Right lobe of liver (tissue), 6 donors: ENCODE measurements around the gene RBMS3. TPM values are rescaled to one million over a fixed set of nuclear protein-coding genes. Genes with fewer than 3 reads are reported as not detected.
"Not testable (repeated sequence)": the region's sequence is repeated elsewhere in the genome, so short reads cannot be mapped to it uniquely, and the experiment has no call there.

Source experiments
- ATAC-seq, 4 donors: fragments of 200-7000 bp; cut with Tn5 transposase; one replicate each; pipeline ENCODE4 v1.9.1; 2020; ENCODE audit warnings: mild to moderate bottlenecking in 4 of 4, moderate library complexity in 4 of 4
- DNase-seq, 3 donors: peaks; one replicate each; pipeline ENCODE4 v3.0.0-alpha.2; 2020
- H3K27ac ChIP-seq, 3 donors: fragments of 200-600 bp; one replicate each; pipeline ENCODE4 v1.8.0; 2022
- H3K27me3 ChIP-seq, 2 donors: fragments of 200-600 bp; one replicate each; pipeline ENCODE4 v1.8.0; 2022
- H3K36me3 ChIP-seq, 4 donors: fragments of 200-600 bp; sonication (generic) in 1 of 4; one replicate each; pipeline versions ENCODE4 v1.5.1 to v1.8.0; 2017 to 2022; ENCODE audit warnings: control low read depth in 1 of 4
- H3K4me1 ChIP-seq, 4 donors: fragments of 200-600 bp; sonication (generic) in 1 of 4; one replicate each; pipeline versions ENCODE4 v1.5.1 to v1.8.0; 2017 to 2022; ENCODE audit warnings: control low read depth in 1 of 4
- H3K4me3 ChIP-seq, 3 donors: fragments of 200-600 bp; one replicate each; pipeline ENCODE4 v1.8.0; 2022
- H3K9me3 ChIP-seq, 4 donors: fragments of 200-600 bp; sonication (generic) in 1 of 4; one replicate each; pipeline versions ENCODE4 v1.5.1 to v1.8.0; 2017 to 2022; ENCODE audit warnings: control low read depth in 1 of 4
- POLR2A ChIP-seq: fragments of 450-650 bp; IDR thresholded peaks from one replicate; pipeline ENCODE4 v1.6.1; 2017; ENCODE audit warnings: antibody characterized with exemption, mild to moderate bottlenecking
- WGBS: methylation state at CpG from one replicate; pipeline ENCODE4 v1.1.6; 2018; ENCODE audit warnings: low coverage, low lambda C conversion rate; ENCODE audit not compliant: insufficient coverage; ENCODE audit errors: missing lambda C conversion rate; 5-methylcytosine and 5-hydroxymethylcytosine counted together
- intact Hi-C, 2 donors: fragments of 100-400 bp; cut with DNase I; formaldehyde crosslinking; loops; one replicate each; pipeline versions ENCODE4 v1.11.2 to v1.14.1; 2022
- total RNA-seq, 6 experiments: library from RNA; depleted of rRNA in 2 of 6; stranded (reverse); fragments of >200 nt in 2 of 6; fragmentation: NEBNext Ultra II Directional in 3 of 6; extraction: Animal tissue kit (Norgen Biotek cat#: 25700) in 3 of 6; gene quantifications; one replicate each; pipeline versions ENCODE4 v1.1.0 to v1.2.4, GENCODE V29; 2016 to 2023
- TF ChIP-seq, protein P1 (sequence below), 4 donors: fragments of 200-600 bp in 3 of 4; fragments of 450-650 bp in 1 of 4; IDR thresholded peaks; one replicate each; pipeline versions ENCODE4 v1.5.1 to v1.8.0; 2016 to 2022; ENCODE audit warnings: antibody characterized with exemption in 4 of 4, mild to moderate bottlenecking in 2 of 4
- donor health status: DM: no; HTN: yes; CAD: no.
- donor health status: DM: no; HTN: no; CAD: no.
- donor health status: DM: no; HTN: no; CAD: no.
- donor health status: DM: no; HTN: yes; CAD: no.
- donor health status: DM: no; HTN: yes; CAD: no.

Gene RBMS3
- total RNA-seq, 6 experiments from 2014 or later, result 6.3 to 11.5 (median 8.3) TPM

GRCh38 chr3:29324180-29324651, 43.3 kb downstream of the RBMS3 start:
- H3K27ac ChIP-seq, result peak overlapping the region in 2 of 3 donors; percentile 20 to 41
- no peaks in the 10 kb centered on the region for H3K27me3 ChIP-seq
- WGBS, result 54% methylated on average over 5 of the region's 5 CpGs
- DNase-seq (peak; percentile 21 to 47 (median 47)), ATAC-seq (peak; percentile 68 to 89 (median 75))
- no peaks in the 10 kb centered on the region for H3K36me3 ChIP-seq
- intact Hi-C loops, result no loop called here
- no peak overlapping the region for H3K4me3 ChIP-seq
- peaks cover 0 to 5% (median 0%) of the 10 kb centered on the region in 4 donors for H3K4me1 ChIP-seq
- TF ChIP-seq, protein P1, sequence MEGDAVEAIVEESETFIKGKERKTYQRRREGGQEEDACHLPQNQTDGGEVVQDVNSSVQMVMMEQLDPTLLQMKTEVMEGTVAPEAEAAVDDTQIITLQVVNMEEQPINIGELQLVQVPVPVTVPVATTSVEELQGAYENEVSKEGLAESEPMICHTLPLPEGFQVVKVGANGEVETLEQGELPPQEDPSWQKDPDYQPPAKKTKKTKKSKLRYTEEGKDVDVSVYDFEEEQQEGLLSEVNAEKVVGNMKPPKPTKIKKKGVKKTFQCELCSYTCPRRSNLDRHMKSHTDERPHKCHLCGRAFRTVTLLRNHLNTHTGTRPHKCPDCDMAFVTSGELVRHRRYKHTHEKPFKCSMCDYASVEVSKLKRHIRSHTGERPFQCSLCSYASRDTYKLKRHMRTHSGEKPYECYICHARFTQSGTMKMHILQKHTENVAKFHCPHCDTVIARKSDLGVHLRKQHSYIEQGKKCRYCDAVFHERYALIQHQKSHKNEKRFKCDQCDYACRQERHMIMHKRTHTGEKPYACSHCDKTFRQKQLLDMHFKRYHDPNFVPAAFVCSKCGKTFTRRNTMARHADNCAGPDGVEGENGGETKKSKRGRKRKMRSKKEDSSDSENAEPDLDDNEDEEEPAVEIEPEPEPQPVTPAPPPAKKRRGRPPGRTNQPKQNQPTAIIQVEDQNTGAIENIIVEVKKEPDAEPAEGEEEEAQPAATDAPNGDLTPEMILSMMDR (IDR thresholded peaks at IDR 0.05), result no peak
- no peak for TF ChIP-seq POLR2A
- no peaks in the 10 kb centered on the region for H3K9me3 ChIP-seq

DNA sequence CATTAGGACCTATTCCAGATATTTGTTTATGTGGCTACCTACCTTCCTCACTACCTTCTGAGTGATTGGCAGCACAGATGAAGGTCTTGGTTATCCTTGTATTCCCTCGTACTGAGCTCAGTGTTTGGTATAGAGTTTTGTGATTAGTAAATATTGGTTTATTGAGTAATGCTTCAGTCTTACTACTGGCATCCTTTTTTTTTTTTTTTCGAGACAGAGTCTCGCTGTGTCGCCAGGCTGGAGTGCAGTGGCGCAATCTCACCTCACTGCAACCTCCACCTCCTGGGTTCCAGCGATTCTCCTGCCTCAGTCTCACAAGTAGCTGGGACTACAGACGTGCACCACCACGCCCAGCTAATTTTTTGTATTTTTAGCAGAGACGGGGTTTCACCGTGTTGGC, 45.7 kb downstream of the RBMS3 start:
- H3K9me3 ChIP-seq, intact Hi-C loops, H3K36me3 ChIP-seq, H3K4me3 ChIP-seq, H3K4me1 ChIP-seq, H3K27ac ChIP-seq, H3K27me3 ChIP-seq: not testable (repeated sequence)
- ATAC-seq (peak; percentile 77 to 92 (median 86)), DNase-seq (peak; percentile 45 to 70 (median 46))
- WGBS, result 34% methylated on average over 10 of the region's 10 CpGs

GRCh38 chr3:29329986-29330890, 49.4 kb downstream of the RBMS3 start:
- no peaks in the 10 kb centered on the region for H3K36me3 ChIP-seq
- DNase-seq (no peak), ATAC-seq (no peak)
- H3K4me1 ChIP-seq, result peaks cover 0 to 5% (median 0%) of the 10 kb centered on the region in 4 donors
- no peaks in the 10 kb centered on the region for H3K9me3 ChIP-seq
- H3K27me3 ChIP-seq, result no peaks in the 10 kb centered on the region
- no peak for TF ChIP-seq POLR2A
- TF ChIP-seq, protein P1 (IDR thresholded peaks at IDR 0.05), result no peak
- H3K27ac ChIP-seq, result no peak overlapping the region
- WGBS, result 55% methylated on average over 4 of the region's 4 CpGs
- intact Hi-C loops, result no loop called here
- H3K4me3 ChIP-seq, result no peak overlapping the region

- DNase-seq (no peak), ATAC-seq (no peak)
- TF ChIP-seq POLR2A, result no peak
- TF ChIP-seq, protein P1 (IDR thresholded peaks at IDR 0.05), result no peak
- WGBS, result 54% methylated on average over 3 of the region's 4 CpGs
- intact Hi-C loops, result no loop called here
- H3K4me3 ChIP-seq, result no peak overlapping the region
- no peak overlapping the region for H3K27ac ChIP-seq
- no peaks in the 10 kb centered on the region for H3K9me3 ChIP-seq
- H3K36me3 ChIP-seq, result no peaks in the 10 kb centered on the region
- no peaks in the 10 kb centered on the region for H3K27me3 ChIP-seq
- peaks cover 0 to 3% (median 0%) of the 10 kb centered on the region in 4 donors for H3K4me1 ChIP-seq
These were observed 50.2 kb downstream of the RBMS3 start for GRCh38 chr3:29331035-29331434.
